ENCODE data around the gene NYNRIN.
"Not testable (repeated sequence)": the region's sequence is repeated elsewhere in the genome, so short reads cannot be mapped to it uniquely, and the experiment has no call there.

The NYNRIN gene

DNA sequence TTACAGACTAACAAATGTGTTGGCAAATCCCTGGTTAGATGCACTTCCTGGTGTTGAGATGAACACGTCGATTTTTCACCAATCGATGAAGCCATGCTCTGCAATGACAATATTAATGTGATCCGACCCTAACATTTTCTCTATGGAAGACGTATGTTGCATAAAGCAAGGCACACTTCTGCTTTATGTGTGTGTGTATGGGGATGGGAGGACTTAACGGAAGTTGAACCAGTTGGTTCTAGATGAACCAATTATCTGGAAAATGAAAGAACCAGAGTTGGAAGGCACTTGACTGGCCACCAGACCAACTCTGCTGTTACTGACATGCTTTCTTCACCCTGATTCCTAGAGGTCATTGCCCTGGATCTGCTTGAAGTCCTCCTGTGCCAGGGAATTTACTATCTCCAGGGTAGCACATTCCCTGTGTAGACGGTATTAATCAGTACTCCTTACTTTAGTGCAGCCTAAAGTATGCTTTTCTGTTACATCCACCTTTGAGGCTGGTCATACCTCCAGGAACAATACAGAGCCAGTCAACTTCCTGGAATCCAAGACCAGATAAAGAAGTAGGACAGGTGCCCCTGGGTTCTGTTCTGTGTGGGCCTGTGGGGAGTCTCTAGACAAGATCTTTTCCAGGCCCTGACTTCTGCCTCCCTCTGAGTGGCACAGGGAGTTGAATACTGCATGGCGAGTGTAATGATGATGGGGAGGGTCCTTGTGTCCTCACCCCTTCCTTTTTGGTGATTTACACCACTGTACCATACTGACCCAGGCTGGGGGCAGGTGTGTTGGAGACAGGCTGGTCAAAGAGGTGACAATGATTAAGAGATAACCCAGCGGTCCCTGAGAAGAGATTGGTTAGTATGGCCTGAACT lies 39.7 kb downstream of the NYNRIN start:
- FAIRE-seq = no peak
- DNase-seq (ENCODE audit: insufficient read length) = no peak
- no peak for TF ChIP-seq TAF1 (IDR thresholded peaks at IDR 0.05; ENCODE audit: borderline replicate concordance, low read depth, low read length)
- peak; percentile 52; the same call in 1 of the 2 replicates for TF ChIP-seq POLR2A (IDR thresholded peaks at IDR 0.05; ENCODE audit: low read depth, low read length)

DNA sequence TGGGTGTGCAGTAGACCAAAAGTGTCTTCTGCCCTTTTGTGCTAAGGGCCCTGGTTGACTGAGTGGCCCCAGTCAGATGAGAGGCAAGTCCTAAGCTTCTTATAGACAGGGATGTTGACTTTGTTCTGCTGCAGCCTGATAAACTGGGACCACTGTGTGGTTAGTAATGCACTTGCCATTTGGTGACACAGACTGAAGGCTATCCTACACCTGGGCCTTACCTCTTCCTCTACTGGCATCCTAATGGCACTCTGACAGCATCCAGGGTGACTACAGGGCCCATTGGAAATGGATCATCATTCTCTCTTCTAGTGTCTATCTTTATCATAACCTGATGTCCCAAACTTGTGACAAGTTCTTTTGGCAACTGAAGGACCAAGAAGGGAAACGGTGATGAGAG lies 40.5 kb downstream of the NYNRIN start:
- TF ChIP-seq TAF1 (IDR thresholded peaks at IDR 0.05; ENCODE audit: borderline replicate concordance, low read depth, low read length) (no peak), POLR2A (IDR thresholded peaks at IDR 0.05; ENCODE audit: low read depth, low read length) (no peak), POLR2AphosphoS5 (IDR thresholded peaks at IDR 0.05; ENCODE audit: low read depth, low read length) (no peak)
- DNase-seq (ENCODE audit: insufficient read length) (no peak), FAIRE-seq (no peak)

DNA sequence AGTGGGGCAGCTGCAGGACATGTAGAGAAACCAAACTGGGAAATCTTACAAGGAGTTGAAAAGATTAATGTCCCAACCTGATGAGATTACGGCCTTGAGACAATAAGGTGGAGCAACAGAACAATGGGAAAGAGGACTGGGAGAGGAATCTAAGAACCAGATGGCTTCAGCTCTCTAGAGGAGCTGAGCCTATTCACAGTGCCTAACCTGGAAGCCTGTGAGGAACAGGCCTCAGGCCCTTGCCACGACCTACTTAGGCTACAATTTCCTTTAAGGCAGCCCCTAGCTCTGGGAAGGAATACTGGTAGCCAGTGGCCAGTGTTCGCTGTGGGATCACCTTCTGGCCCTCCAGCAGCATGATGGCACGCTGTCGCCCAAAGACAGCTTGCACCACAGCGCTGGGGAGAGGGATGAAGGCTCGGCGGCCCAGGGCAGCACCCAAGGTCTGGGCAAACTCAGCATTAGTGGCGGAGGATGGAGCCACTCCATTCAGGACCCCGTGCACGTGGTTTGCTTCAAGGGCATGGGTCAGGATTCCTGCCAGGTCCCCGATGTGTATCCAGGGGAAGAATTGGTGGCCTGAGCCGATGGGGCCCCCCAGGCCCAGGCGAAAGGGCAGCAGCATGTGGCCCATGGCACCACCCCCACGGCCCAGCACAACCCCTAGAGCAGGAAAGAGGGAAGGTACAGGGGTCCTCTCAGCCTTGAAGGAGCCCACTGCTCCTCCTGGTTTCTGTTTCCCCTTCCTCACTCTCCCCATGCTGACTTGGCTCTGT lies 41.2 kb downstream of the NYNRIN start:
- peak; percentile 70 for TF ChIP-seq POLR2AphosphoS5 (IDR thresholded peaks at IDR 0.05; ENCODE audit: low read depth, low read length)
- TF ChIP-seq POLR2A (IDR thresholded peaks at IDR 0.05; ENCODE audit: low read depth, low read length) = 0 out of 2 replicates have a peak, but pooled peaks have one; percentile 47
- TF ChIP-seq TAF1 (IDR thresholded peaks at IDR 0.05; ENCODE audit: borderline replicate concordance, low read depth, low read length) = no peak
- DNase-seq (ENCODE audit: insufficient read length) = no peak
- no peak for FAIRE-seq

DNA sequence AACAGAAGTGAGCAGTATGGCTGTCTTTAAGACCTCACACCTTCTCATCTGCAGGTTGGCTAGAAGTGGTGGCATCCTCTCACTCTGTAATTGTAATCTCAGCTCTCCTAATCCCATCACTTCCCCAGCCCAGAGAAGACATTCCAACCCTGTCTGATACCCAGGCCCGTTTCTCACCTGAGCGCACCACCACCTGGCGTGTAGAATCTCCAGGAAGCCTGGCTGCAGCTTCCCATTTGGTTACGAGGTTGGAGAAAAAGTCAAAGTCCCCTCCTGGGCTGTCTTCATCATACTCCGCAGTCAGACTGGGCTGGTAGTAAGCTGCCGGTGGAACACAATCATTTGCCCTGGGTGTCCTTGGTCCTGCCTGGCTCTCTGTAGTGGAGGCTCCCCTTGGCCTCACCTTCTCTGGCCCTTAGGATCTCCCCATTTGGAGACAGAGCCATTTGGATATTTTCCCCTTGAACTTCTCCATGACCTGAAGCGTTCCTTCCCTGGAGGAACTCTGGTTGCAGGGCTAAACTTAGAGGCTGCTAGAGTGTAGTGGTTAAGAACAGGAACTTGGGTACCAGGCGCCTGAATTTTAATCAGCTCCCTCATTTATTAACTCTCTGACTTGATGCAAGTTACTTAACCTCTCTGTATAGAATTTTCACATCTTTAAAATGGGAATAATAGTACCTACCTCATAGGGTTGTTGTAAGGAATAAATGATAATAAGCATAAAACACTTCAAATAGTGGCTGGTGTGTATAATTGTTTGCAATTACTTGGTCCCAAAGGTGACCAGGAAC lies 42.0 kb downstream of the NYNRIN start:
- no peak for FAIRE-seq
- TF ChIP-seq POLR2AphosphoS5 (IDR thresholded peaks at IDR 0.05; ENCODE audit: low read depth, low read length) (no peak), TAF1 (IDR thresholded peaks at IDR 0.05; ENCODE audit: borderline replicate concordance, low read depth, low read length) (no peak), POLR2A (IDR thresholded peaks at IDR 0.05; ENCODE audit: low read depth, low read length) (no peak; the same call in 1 of the 2 replicates)
- DNase-seq (ENCODE audit: insufficient read length) = no peak

- FAIRE-seq = no peak
- DNase-seq (ENCODE audit: insufficient read length) = no peak
- TF ChIP-seq POLR2A (IDR thresholded peaks at IDR 0.05; ENCODE audit: low read depth, low read length) (no peak), POLR2AphosphoS5 (IDR thresholded peaks at IDR 0.05; ENCODE audit: low read depth, low read length) (no peak), TAF1 (IDR thresholded peaks at IDR 0.05; ENCODE audit: borderline replicate concordance, low read depth, low read length) (no peak)
These were observed 42.7 kb downstream of the NYNRIN start for GRCh38 chr14:24441485-24441884.

DNA sequence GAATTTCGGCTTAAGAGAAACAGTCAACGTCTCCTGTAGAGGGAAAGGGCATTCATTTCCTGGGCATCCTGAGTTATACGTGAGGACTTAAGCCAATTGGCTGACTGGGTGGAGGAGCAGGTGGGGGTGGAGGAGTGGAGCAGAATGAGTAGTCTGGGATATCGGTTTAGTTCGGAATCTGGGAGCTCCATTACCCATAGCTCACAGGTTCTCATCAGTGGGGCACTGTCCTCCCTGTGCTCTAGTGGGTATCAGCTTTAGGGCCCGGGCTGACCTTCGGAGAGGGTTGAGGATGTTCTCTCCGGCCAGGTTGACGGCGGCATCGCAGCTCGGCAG lies 43.1 kb downstream of the NYNRIN start:
- DNase-seq (ENCODE audit: insufficient read length) (no peak), FAIRE-seq (no peak)
- TF ChIP-seq POLR2A (IDR thresholded peaks at IDR 0.05; ENCODE audit: low read depth, low read length) (no peak), POLR2AphosphoS5 (IDR thresholded peaks at IDR 0.05; ENCODE audit: low read depth, low read length) (no peak), TAF1 (IDR thresholded peaks at IDR 0.05; ENCODE audit: borderline replicate concordance, low read depth, low read length) (no peak)

GRCh38 chr14:24442240-24443052 lies 43.6 kb downstream of the NYNRIN start, which contains the start of gene SDR39U1:
Gene SDR39U1 (minus strand): TSS chr14:24442776. CDS start chr14:24442769, 7 bp downstream.
- TF ChIP-seq POLR2A (IDR thresholded peaks at IDR 0.05; ENCODE audit: low read depth, low read length) (peak; percentile 92), TAF1 (IDR thresholded peaks at IDR 0.05; ENCODE audit: borderline replicate concordance, low read depth, low read length) (peak; percentile 36; the same call in 1 of the 2 replicates), POLR2AphosphoS5 (IDR thresholded peaks at IDR 0.05; ENCODE audit: low read depth, low read length) (peak; percentile 85)
- FAIRE-seq = peak; percentile 97
- DNase-seq (ENCODE audit: insufficient read length) = peak; percentile 92

GRCh38 chr14:24443053-24443665 lies 44.4 kb downstream of the NYNRIN start:
- TF ChIP-seq POLR2A (IDR thresholded peaks at IDR 0.05; ENCODE audit: low read depth, low read length) (no peak), TAF1 (IDR thresholded peaks at IDR 0.05; ENCODE audit: borderline replicate concordance, low read depth, low read length) (no peak), POLR2AphosphoS5 (IDR thresholded peaks at IDR 0.05; ENCODE audit: low read depth, low read length) (no peak)
- no peak for DNase-seq (ENCODE audit: insufficient read length)
- FAIRE-seq = no peak

DNA sequence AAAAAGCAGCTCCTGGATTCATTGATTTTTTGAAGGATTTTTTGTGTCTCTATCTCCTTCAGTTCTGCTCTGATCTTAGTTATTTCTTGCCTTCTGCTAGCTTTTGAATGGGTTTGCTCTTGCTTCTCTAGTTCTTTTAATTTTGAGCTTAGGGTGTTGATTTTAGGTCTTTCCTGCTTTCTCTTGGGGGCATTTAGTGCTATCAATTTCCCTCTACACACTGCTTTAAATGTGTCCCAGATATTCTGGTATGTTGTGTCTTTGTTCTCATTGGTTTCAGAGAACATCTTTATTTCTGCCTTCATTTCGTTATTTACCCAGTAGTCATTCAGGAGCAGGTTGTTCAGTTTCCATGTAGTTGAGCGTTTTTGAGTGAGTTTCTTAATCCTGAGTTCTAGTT lies 52.0 kb downstream of the NYNRIN start:
- not testable (repeated sequence) for DNase-seq (ENCODE audit: insufficient read length); FAIRE-seq

GRCh38 chr14:24456980-24457379 lies 58.2 kb downstream of the NYNRIN start:
- DNase-seq (ENCODE audit: insufficient read length) (no peak), FAIRE-seq (no peak)
- TF ChIP-seq TAF1 (IDR thresholded peaks at IDR 0.05; ENCODE audit: borderline replicate concordance, low read depth, low read length) = no peak
- TF ChIP-seq POLR2A (IDR thresholded peaks at IDR 0.05; ENCODE audit: low read depth, low read length) = no peak
- TF ChIP-seq POLR2AphosphoS5 (IDR thresholded peaks at IDR 0.05; ENCODE audit: low read depth, low read length) = no peak
